ENCODE data around the gene CDH15. TPM values are rescaled to one million over a fixed set of nuclear protein-coding genes. Genes with fewer than 3 reads are reported as not detected.

Gene CDH15
- total RNA-seq, 1 donor from 2014 or later = not detected

DNA sequence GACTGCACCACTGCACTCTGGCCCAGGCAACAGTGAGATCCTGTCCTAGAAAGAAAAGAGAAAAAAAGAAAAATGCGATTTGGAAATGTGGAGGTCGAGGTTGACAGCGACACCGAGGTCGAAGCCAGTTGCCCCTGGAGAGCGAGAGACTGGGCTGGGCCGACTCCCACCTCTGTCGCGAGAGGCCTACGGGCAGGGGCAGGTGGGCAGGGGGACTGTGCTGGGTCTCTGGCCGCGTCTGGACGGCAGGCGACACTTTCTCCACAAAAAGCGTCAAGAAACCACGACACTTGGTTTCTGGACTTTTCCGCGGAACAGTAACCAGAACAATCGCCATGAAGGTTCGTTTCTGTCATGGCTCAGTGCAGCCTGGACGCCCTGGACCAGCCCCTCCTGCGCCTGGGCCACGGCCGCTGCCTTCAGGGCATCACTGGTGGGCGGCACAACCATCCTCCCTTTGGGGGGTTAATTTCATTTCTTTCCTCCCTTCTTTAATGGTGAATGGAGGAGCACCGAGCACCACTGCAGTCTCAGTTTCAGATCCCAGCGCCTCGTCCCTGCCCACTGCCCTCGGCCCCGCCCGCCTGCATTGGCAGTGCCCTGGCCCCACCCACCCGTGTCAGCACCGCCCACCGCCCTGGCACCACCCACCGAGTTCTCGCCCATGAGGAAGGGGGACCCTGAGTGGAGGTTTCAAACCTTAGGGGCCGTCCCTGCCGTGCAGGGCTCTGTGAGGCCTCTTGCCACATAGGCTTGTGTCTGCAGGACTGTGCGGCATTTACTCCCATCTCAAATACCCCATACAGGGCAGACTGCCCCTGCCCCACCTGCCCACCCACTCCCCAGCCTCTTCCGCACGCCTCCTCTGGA is 18.5 kb upstream of the CDH15 start:
- no peak overlapping the region for H3K4me3 Mint-ChIP-seq
- peaks cover 9% of the 10 kb centered on the region for H3K4me1 Mint-ChIP-seq
- H3K27ac Mint-ChIP-seq (ENCODE audit: unreplicated experiment) = no peak overlapping the region
- no peaks in the 10 kb centered on the region for H3K27me3 Mint-ChIP-seq (ENCODE audit: low read depth)
- peaks cover 22% of the 10 kb centered on the region for H3K36me3 Mint-ChIP-seq (ENCODE audit: low read depth)
- DNase-seq (ENCODE audit: low read depth, low spot score) = no peak
- H3K9me3 Mint-ChIP-seq = peaks cover 8% of the 10 kb centered on the region
- TF ChIP-seq CTCF (conservative IDR thresholded peaks at IDR 0.05) = no peak

DNA sequence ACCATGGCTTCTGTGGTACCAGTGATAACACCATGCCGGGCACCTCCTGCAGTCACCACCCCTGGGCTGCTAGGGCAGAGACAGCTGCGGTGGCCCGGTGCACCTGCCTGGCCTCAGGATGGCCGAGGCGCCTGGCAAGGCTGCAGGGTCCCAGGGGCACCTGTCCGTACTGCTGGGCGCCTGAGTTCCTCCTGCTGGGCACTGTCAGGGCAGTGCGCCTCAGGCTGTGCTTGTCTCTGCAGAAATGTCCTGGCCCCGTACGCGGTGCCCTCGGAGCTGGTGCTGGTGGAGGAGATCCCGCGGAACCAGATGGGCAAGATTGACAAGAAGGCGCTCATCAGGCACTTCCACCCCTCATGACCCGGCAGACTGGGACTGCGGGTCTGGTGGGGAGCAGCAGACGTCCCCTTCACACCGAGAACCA is 17.7 kb upstream of the CDH15 start:
- Mint-ChIP-seq H3K36me3 (ENCODE audit: low read depth) (peaks cover 19% of the 10 kb centered on the region), H3K27me3 (ENCODE audit: low read depth) (no peaks in the 10 kb centered on the region), H3K27ac (ENCODE audit: unreplicated experiment) (no peak overlapping the region), H3K4me3 (no peak overlapping the region), H3K9me3 (peaks cover 6% of the 10 kb centered on the region), H3K4me1 (peaks cover 9% of the 10 kb centered on the region)
- no peak for TF ChIP-seq CTCF (conservative IDR thresholded peaks at IDR 0.05)
- DNase-seq (ENCODE audit: low read depth, low spot score) = no peak

DNA sequence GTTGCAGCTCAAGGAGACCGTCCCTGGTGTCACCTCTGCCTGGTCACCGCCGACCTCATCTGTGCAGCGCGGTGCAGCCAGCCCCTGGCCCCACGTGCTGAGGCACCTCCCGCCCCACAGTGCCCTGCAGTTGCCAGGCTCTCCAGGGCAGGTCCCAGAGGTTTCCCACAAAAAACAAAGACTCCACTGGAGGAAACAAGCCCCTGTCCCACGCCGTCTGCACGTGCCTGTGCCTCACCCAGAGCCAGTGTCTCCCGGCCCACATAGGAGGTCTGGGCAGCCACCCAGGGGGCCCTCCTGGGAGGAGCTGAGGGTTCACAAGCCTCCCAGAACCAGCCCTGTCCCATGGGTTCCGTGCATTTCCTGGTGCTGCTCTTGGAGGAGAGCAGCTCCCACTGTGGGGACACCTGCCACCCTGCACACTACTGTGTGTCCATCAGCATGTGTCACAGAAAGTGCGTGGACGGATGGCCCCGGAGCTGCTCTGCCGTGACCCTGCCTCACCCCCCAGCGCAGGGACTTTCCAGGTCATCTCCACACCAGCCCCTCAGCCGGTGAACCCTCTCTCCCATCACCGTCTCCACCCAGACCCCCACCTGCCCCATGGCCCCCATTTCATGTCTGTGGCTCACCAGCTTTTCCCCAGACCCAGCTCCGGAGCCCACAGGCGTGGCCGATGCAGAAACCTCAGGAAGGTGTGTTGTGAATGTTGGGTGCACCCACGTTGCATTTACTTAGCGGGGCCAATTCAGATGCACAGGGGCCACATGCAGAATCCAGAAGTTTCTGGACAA is 17.0 kb upstream of the CDH15 start:
- no peak overlapping the region for H3K4me3 Mint-ChIP-seq
- DNase-seq (ENCODE audit: low read depth, low spot score) = no peak
- peaks cover under 1% of the 10 kb centered on the region for H3K9me3 Mint-ChIP-seq
- H3K27me3 Mint-ChIP-seq (ENCODE audit: low read depth) = no peaks in the 10 kb centered on the region
- H3K36me3 Mint-ChIP-seq (ENCODE audit: low read depth) = peaks cover 12% of the 10 kb centered on the region
- no peak for TF ChIP-seq CTCF (conservative IDR thresholded peaks at IDR 0.05)
- H3K27ac Mint-ChIP-seq (ENCODE audit: unreplicated experiment) = no peak overlapping the region
- H3K4me1 Mint-ChIP-seq = peaks cover 9% of the 10 kb centered on the region

GRCh38 chr16:89155184-89155679 is 16.3 kb upstream of the CDH15 start:
- peak overlapping the region; percentile 62 for H3K27ac Mint-ChIP-seq (ENCODE audit: unreplicated experiment)
- peaks cover 9% of the 10 kb centered on the region for H3K4me1 Mint-ChIP-seq
- no peaks in the 10 kb centered on the region for H3K9me3 Mint-ChIP-seq
- no peak for DNase-seq (ENCODE audit: low read depth, low spot score)
- no peak overlapping the region for H3K4me3 Mint-ChIP-seq
- TF ChIP-seq CTCF (conservative IDR thresholded peaks at IDR 0.05) = no peak
- H3K27me3 Mint-ChIP-seq (ENCODE audit: low read depth) = no peaks in the 10 kb centered on the region
- H3K36me3 Mint-ChIP-seq (ENCODE audit: low read depth) = peaks cover 6% of the 10 kb centered on the region

GRCh38 chr16:89155851-89156739 is 15.5 kb upstream of the CDH15 start:
- Mint-ChIP-seq H3K27ac (ENCODE audit: unreplicated experiment) (no peak overlapping the region), H3K9me3 (no peaks in the 10 kb centered on the region), H3K27me3 (ENCODE audit: low read depth) (no peaks in the 10 kb centered on the region), H3K36me3 (ENCODE audit: low read depth) (peaks cover 5% of the 10 kb centered on the region), H3K4me3 (no peak overlapping the region), H3K4me1 (peaks cover 9% of the 10 kb centered on the region)
- TF ChIP-seq CTCF (conservative IDR thresholded peaks at IDR 0.05) = no peak
- no peak for DNase-seq (ENCODE audit: low read depth, low spot score)
